MCF 10A (cell line): Measurements from ENCODE around the gene GPRC5C. TPM values are rescaled to one million over a fixed set of nuclear protein-coding genes. Genes with fewer than 3 reads are reported as not detected.
A peak's percentile ranks its signal among the peaks of the same experiment; 100 is the strongest.

Experiments
- BruUV-seq: library from RNA; stranded (reverse); fragments of 400-500 nt; replicated peaks from 2 replicates; lab custom pipeline; 2021; lab: Mats Ljungman, UMichigan
- CTCF ChIA-PET: fragments of 300-600 bp; sonication (Branson Sonifier 250); formaldehyde crosslinking; extraction: SDS; loops from one replicate; lab custom pipeline; 2021; ENCODE audit warnings: antibody characterized with exemption, inconsistent platforms; lab: Yijun Ruan, JAX
- POLR2A ChIA-PET: fragments of 300-600, 350-650 bp; sonication (Branson Sonifier 250); formaldehyde crosslinking; extraction: SDS; loops from one replicate; lab custom pipeline; 2020; ENCODE audit warnings: antibody characterized with exemption, inconsistent platforms; lab: Yijun Ruan, JAX
- DNase-seq: peaks from one replicate; pipeline ENCODE4 v3.0.0-alpha.2; 2018; ENCODE audit not compliant: unreplicated experiment
- H3K27ac Mint-ChIP-seq: one replicate; pipeline ENCODE4 v1.8.0; 2022; ENCODE audit warnings: mild to moderate bottlenecking, low read depth, mixed read lengths; ENCODE audit not compliant: unreplicated experiment
- H3K27me3 Mint-ChIP-seq: one replicate; pipeline ENCODE4 v1.8.0; 2022; ENCODE audit warnings: mixed read lengths; ENCODE audit not compliant: insufficient read depth, unreplicated experiment
- H3K36me3 Mint-ChIP-seq: one replicate; pipeline ENCODE4 v1.8.0; 2022; ENCODE audit warnings: mild to moderate bottlenecking, moderate library complexity, mixed read lengths; ENCODE audit not compliant: insufficient read depth, unreplicated experiment
- H3K4me1 Mint-ChIP-seq: one replicate; pipeline ENCODE4 v1.8.0; 2022; ENCODE audit warnings: mixed read lengths; ENCODE audit not compliant: insufficient read depth, unreplicated experiment
- H3K4me3 Mint-ChIP-seq: one replicate; pipeline ENCODE4 v1.8.0; 2022; ENCODE audit warnings: mild to moderate bottlenecking, moderate library complexity, mixed read lengths; ENCODE audit not compliant: unreplicated experiment
- H3K9me3 Mint-ChIP-seq: one replicate; pipeline ENCODE4 v1.8.0; 2022; ENCODE audit warnings: mixed read lengths; ENCODE audit not compliant: unreplicated experiment
- intact Hi-C: fragments of 100-400 bp; cut with micrococcal nuclease; formaldehyde crosslinking; loops from 2 replicates; pipeline ENCODE4 v1.14.1; 2022
- total RNA-seq: library from RNA; stranded (reverse); gene quantifications from 2 replicates; pipeline ENCODE4 v1.2.3, GENCODE V29; 2022
- TF ChIP-seq, protein P1 (sequence below): fragments of 200-600 bp; IDR thresholded peaks from one replicate; pipeline ENCODE4 v1.8.0; 2022; ENCODE audit warnings: antibody characterized with exemption, mild to moderate bottlenecking; ENCODE audit not compliant: unreplicated experiment

The GPRC5C gene
- total RNA-seq, 1 experiment from 2014 or later, result 17.7 TPM

DNA sequence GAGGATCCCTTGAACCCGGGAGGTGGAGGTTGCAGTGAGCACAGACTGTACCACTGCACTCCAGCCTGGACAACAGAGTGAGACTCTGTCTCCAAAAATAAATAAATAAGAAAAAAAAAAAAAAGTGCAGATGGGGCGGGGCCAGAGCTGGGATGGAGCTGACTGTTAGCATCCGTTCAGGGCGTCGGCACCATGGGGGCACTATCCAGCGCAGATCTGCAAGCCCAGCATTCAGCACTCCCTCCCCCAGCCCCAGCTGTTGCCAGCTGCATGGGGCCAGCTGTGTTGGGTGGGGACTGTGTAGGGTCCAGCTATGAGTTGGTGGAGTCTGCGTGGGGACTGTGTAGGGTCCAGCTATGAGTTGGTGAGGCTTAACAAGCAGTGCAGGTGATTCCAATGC, 13.3 kb downstream of the GPRC5C start:
- H3K9me3 Mint-ChIP-seq, result no peaks in the 10 kb centered on the region
- ChIA-PET POLR2A (interaction anchor here (1.1 to 2.9 kb wide), 5 partner anchors 8 to 19 kb away, joined by 3 to 43 read pairs (median 4); partner anchors contain the start of gene GPRC5C), CTCF (interaction anchor here (0.6 to 7.3 kb wide), 4 partner anchors 12 to 158 kb away, joined by 3 to 49 read pairs (median 23); no protein-coding TSS in a partner anchor)
- TF ChIP-seq, protein P1, sequence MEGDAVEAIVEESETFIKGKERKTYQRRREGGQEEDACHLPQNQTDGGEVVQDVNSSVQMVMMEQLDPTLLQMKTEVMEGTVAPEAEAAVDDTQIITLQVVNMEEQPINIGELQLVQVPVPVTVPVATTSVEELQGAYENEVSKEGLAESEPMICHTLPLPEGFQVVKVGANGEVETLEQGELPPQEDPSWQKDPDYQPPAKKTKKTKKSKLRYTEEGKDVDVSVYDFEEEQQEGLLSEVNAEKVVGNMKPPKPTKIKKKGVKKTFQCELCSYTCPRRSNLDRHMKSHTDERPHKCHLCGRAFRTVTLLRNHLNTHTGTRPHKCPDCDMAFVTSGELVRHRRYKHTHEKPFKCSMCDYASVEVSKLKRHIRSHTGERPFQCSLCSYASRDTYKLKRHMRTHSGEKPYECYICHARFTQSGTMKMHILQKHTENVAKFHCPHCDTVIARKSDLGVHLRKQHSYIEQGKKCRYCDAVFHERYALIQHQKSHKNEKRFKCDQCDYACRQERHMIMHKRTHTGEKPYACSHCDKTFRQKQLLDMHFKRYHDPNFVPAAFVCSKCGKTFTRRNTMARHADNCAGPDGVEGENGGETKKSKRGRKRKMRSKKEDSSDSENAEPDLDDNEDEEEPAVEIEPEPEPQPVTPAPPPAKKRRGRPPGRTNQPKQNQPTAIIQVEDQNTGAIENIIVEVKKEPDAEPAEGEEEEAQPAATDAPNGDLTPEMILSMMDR, result no peak
- DNase-seq, result no peak
- H3K27ac Mint-ChIP-seq, result no peak overlapping the region
- H3K4me3 Mint-ChIP-seq, result no peak overlapping the region
- intact Hi-C loops, result no loop called here
- H3K4me1 Mint-ChIP-seq, result peaks cover 39% of the 10 kb centered on the region
- no TSS peak for BruUV-seq
- H3K27me3 Mint-ChIP-seq, result no peaks in the 10 kb centered on the region
- peaks cover 37% of the 10 kb centered on the region for H3K36me3 Mint-ChIP-seq

DNA sequence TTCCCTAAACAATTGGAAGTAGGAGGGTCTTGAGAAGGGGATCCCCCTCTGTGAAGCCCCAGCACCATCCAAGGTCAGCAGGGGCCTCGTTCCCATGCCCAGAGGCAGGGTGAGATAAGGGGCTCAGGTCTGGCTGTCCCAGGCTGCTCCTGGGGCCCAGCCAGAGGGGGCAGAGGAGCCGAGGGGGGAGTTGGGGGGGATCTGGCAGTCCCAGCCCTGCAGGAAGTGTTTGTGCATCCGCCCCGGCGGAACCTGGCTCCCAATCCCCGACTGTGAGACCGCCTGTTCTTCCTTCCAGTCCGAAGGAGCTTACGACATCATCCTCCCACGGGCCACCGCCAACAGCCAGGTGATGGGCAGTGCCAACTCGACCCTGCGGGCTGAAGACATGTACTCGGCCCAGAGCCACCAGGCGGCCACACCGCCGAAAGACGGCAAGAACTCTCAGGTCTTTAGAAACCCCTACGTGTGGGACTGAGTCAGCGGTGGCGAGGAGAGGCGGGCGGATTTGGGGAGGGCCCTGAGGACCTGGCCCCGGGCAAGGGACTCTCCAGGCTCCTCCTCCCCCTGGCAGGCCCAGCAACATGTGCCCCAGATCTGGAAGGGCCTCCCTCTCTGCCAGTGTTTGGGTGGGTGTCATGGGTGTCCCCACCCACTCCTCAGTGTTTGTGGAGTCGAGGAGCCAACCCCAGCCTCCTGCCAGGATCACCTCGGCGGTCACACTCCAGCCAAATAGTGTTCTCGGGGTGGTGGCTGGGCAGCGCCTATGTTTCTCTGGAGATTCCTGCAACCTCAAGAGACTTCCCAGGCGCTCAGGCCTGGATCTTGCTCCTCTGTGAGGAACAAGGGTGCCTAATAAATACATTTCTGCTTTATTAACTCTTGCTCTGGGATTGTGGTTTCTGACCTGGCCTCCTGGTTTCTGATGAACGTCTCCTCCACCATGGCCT, 14.9 kb downstream of the GPRC5C start:
- POLR2A ChIA-PET, result interaction anchor here (1.0 to 2.6 kb wide), 4 partner anchors 10 to 67 kb away, joined by 4 to 18 read pairs (median 4); no protein-coding TSS in a partner anchor
- no TSS peak for BruUV-seq
- TF ChIP-seq, protein P1, result peak; percentile 17
- Mint-ChIP-seq H3K9me3 (no peaks in the 10 kb centered on the region), H3K27me3 (no peaks in the 10 kb centered on the region), H3K36me3 (peaks cover 26% of the 10 kb centered on the region), H3K27ac (peak overlapping the region; percentile 66), H3K4me1 (peaks cover 39% of the 10 kb centered on the region), H3K4me3 (peak overlapping the region; percentile 40)
- intact Hi-C loops, result no loop called here
- CTCF ChIA-PET, result interaction anchor here (0.6 to 7.3 kb wide), 7 partner anchors 9 to 67 kb away, joined by 3 to 49 read pairs (median 4); no protein-coding TSS in a partner anchor
- peak; percentile 96 for DNase-seq

DNA sequence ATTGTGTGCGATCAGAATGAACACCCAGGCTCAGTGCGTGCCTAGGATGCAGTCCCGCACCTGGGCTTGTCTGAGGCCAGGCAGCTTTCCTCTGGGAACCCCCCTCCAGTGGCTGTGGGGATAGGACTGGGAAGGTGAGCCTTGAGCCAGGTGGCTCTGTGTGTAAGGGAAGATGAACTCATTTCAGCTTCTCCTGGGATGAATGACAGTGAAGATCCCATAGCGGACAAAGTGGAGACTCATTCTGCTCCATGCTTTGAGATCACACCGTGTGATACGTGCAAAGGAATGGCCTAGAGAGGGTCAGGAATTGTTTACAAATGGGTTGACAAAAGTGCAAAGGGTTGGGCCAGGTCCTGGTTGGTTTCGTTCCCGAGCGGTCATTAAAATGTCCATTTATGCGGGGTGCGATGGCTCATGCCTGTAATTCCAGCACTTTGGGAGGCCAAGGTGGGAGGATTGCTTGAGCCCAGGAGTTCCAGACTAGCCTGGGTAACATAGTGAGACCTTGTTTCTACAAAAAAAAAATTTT, 15.8 kb downstream of the GPRC5C start:
- intact Hi-C loops, result no loop called here
- Mint-ChIP-seq H3K36me3 (peaks cover 18% of the 10 kb centered on the region), H3K4me1 (peaks cover 38% of the 10 kb centered on the region), H3K4me3 (no peak overlapping the region), H3K9me3 (no peaks in the 10 kb centered on the region), H3K27ac (no peak overlapping the region), H3K27me3 (no peaks in the 10 kb centered on the region)
- ChIA-PET CTCF (interaction anchor here (0.6 to 7.3 kb wide), 6 partner anchors 10 to 294 kb away, joined by 3 to 49 read pairs (median 4); no protein-coding TSS in a partner anchor), POLR2A (interaction anchor here (1.0 to 2.6 kb wide), 5 partner anchors 9 to 68 kb away, joined by 4 to 18 read pairs (median 4); no protein-coding TSS in a partner anchor)
- no TSS peak for BruUV-seq
- no peak for DNase-seq
- TF ChIP-seq, protein P1, result no peak
